ENCODE results near the gene KIAA1755.

KIAA1755 gene

DNA sequence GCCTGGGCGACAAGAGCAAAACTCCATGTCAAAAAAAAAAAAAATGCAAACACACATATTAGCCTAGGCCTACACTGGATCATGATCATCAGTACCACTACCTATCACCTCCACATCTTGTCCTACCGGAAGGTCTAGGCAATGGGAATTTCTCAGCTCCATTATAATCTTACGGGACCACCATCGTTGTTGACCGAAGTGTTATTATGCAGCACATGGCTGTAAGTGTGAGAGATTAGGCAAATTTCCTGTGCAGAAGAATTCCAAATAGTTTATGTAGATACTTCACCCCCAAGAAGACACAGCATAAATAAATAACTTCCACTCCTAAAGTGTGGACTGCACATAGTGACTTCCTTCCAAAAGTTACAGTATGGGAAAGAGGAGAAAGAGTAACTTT is 16.8 kb upstream of the KIAA1755 start:
- no peak for DNase-seq (ENCODE audit: low spot score)
- TF ChIP-seq, protein P1, sequence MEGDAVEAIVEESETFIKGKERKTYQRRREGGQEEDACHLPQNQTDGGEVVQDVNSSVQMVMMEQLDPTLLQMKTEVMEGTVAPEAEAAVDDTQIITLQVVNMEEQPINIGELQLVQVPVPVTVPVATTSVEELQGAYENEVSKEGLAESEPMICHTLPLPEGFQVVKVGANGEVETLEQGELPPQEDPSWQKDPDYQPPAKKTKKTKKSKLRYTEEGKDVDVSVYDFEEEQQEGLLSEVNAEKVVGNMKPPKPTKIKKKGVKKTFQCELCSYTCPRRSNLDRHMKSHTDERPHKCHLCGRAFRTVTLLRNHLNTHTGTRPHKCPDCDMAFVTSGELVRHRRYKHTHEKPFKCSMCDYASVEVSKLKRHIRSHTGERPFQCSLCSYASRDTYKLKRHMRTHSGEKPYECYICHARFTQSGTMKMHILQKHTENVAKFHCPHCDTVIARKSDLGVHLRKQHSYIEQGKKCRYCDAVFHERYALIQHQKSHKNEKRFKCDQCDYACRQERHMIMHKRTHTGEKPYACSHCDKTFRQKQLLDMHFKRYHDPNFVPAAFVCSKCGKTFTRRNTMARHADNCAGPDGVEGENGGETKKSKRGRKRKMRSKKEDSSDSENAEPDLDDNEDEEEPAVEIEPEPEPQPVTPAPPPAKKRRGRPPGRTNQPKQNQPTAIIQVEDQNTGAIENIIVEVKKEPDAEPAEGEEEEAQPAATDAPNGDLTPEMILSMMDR (IDR thresholded peaks at IDR 0.05; ENCODE audit: extremely low read depth, missing control alignments), result no peak

DNA sequence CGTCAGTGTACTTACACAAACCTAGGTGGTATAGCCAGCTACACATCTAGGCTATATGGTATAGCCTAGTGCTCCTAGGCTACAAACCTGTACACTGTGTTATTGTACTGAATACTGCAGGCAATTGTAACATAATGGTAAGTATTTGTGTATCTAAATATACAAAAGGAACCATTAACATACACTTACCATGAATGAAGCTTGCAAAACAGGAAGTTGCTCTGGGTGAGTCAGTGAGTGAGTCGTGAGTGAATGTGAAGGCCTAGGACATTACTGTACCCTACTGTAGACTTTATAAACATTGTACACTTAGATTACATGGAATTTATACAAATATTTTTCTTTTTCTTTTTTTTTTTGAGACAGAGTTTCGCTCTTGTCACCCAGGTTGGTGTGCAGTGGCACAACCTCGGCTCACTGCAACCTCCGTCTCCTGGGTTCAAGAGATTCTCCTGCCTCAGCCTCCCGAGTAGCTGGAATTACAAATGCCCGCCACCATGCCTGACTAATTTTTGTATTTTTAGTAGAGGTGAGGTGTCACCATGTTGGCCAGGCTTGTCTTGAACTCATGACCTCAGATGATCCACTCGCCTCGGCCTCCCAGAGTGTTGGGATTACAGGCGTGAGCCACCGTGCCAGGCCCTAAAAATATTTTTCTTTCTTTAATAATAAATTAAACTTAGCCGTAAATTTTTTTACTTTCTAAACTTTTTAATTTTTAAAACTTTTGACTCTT is 15.4 kb upstream of the KIAA1755 start:
- TF ChIP-seq, protein P1 (IDR thresholded peaks at IDR 0.05; ENCODE audit: extremely low read depth, missing control alignments), result no peak
- DNase-seq (ENCODE audit: low spot score), result no peak

DNA sequence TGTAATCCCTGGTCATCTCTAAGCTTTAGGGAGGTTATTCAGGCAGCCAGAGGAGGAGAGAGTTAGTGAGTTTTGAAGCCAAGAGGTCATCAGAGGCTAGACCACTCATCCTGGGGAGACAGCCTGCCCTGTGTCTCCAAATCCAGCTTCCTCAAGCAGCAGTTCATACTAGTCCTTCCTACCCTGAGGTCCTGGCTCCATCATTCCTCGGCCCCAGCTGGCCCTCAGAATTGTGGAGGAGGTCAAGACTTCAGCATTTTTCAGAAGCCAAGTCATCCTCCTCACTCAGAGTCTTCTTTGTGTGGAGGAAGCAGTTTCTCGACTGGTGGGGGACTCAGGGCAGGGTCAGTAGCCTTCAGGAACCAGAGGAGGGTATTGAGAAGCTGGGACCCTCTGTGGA is 12.4 kb upstream of the KIAA1755 start:
- no peak for DNase-seq (ENCODE audit: low spot score)

DNA sequence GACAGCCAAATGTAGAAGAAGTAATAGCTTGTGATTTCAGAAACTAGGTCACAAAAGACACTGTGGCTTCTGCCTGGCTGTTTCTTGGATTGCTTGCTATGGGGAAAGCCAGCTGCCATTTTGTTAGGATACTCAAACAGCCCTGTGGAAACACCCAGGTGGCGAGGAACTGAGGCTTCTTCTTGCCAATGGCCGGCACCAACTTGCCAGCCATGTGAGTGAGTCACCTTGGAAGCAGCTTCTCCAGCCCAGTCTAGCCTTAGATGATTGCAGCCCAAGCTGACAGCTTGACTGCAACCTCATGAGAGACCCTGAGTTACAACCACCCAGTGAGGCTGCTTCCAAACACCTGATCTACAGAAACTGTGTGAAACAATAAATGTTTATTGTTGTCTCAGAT is 11.9 kb upstream of the KIAA1755 start:
- no peak for DNase-seq (ENCODE audit: low spot score)
- TF ChIP-seq, protein P1 (IDR thresholded peaks at IDR 0.05; ENCODE audit: extremely low read depth, missing control alignments), result no peak

More for the DNA sequence above, 12.4 kb upstream of the KIAA1755 start:
- TF ChIP-seq, protein P1 (IDR thresholded peaks at IDR 0.05; ENCODE audit: extremely low read depth, missing control alignments), result no peak

DNA sequence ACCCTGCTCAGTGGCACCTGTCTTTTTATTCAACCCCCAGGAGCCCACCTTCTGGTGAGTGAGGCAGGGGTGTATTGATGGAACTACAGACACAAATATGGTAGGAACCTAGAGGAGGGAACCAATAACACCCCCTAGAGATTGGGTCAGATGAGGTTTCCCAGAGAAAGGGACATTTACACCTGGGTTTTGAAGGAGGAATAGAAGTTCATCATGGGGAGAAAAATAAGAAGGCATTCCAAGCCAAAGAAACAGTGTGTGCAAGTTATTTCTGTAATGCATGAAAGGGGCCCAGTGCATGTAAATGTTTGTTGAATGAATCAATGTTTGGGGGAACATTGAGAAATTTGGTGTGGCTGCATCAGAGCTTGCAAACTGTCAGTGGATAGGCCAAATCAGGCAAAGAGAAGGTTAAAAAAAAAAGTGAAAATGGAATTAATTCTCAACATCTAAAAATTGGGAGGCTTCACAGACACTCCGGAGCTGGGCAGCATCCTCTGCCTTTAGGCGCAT is 11.1 kb upstream of the KIAA1755 start:
- TF ChIP-seq, protein P1 (IDR thresholded peaks at IDR 0.05; ENCODE audit: extremely low read depth, missing control alignments), result no peak
- DNase-seq (ENCODE audit: low spot score), result no peak

DNA sequence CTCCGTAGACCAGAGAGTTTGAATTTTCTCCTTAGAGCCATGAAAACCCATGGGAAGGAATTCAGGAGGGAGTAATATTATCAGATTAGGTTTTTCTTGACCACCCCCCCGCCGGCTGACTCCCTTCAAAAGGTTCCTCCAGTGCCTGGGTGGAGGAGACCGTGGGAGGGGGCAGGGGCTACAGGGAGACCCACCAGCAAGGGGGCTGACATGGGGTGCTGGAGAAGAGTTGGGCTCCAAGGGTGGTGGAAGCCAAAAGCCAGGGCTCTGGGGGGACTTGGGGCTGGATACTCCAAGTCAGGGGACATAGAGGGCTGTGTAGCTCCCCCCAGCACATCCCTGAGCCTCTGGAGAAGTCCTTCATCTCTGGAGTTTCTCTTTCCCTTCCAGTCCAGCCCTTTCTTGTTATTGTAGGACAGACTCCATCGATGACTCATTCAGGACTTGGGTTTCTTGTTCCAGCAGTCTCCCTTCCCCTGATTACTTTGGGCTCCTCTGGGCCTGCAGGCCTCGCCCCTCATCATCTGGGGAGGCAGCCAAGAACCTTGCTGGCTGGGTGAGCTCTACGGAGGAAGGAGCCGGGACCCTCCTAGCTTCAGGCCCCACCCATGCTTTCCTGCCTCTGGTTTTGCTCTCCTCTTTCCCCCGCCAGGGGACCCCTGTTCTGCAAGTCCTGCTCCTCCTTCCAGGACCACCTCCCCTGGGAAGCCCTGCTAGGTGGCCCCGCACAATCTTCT is 10.5 kb upstream of the KIAA1755 start:
- no peak for DNase-seq (ENCODE audit: low spot score)
- TF ChIP-seq, protein P1 (IDR thresholded peaks at IDR 0.05; ENCODE audit: extremely low read depth, missing control alignments), result no peak

DNA sequence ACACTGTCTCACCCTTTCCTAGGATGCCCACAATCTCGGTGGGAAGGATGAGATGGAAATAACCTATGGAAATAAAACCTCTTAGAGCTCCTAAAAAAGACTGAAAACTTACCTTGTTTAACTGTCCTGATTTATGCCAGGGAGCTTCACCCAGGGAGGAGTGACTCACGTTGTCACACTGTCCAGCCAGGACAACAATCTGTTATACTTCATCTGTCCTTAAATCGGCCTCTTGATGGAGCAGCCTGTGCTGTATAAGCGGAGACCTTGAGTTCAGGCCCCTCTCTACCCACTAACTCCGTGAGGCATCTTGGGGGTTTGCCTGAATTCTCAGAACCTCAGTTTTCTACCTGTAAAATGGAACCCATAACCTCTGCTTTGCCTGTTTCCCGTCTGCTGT is 9.2 kb upstream of the KIAA1755 start:
- TF ChIP-seq, protein P1 (IDR thresholded peaks at IDR 0.05; ENCODE audit: extremely low read depth, missing control alignments), result no peak
- no peak for DNase-seq (ENCODE audit: low spot score)
